Fibroblast of lung (primary cell): ENCODE measurements around the gene KCNG2.

ENCODE experiments used
- EZH2 ChIP-seq: IDR thresholded peaks from 2 replicates; pipeline ENCODE4 v1.5.1; 2012; ENCODE audit warnings: low read length, control low read depth, mild to moderate bottlenecking; ENCODE audit errors: missing control alignments
- TF ChIP-seq, protein P1 (sequence below), 2 donors: IDR thresholded peaks in 1 of 2; conservative IDR thresholded peaks in 1 of 2; 1 replicate in 1 of 2; 2 replicates in 1 of 2; pipeline ENCODE4 v1.5.1; 2011 to 2012; ENCODE audit warnings: low read length in 2 of 2, control low read depth in 1 of 2, inconsistent platforms in 1 of 2, low read depth in 1 of 2, mild to moderate bottlenecking in 1 of 2

DNA sequence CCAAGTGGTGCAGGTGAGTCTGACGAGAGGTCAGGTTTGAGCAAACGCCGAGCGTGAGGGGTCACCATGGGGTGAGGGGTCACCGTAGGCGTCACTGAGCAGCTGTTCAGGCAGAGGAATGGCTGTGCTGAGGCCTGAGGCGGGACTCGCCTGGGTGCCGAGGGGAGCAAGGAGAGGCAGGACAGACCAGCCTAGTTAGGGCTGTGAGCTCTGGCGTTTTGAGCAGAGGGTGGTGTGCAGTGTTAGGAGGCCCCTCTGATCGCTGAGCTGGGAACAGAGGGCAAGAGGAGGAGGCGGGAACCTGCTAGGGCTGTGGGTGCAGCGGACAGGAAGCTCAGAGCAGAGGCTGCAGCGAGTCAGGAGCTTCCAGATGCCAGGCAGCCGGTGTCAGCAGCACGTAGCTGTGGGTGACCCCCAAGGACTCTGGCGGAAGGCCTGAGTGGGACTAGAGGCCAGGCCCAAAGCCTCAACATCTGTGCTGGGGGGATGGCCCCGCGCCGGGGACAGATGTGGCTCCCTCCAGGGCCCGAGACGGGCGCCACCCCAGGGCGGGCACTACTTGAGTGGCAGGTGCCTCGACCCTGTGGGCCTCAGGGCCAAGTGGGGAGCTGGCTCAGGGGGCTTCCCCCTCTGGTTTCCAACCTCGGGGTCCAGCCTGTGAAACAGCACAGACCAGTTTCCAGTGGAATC lies 55.7 kb downstream of the KCNG2 start:
- TF ChIP-seq, protein P1, sequence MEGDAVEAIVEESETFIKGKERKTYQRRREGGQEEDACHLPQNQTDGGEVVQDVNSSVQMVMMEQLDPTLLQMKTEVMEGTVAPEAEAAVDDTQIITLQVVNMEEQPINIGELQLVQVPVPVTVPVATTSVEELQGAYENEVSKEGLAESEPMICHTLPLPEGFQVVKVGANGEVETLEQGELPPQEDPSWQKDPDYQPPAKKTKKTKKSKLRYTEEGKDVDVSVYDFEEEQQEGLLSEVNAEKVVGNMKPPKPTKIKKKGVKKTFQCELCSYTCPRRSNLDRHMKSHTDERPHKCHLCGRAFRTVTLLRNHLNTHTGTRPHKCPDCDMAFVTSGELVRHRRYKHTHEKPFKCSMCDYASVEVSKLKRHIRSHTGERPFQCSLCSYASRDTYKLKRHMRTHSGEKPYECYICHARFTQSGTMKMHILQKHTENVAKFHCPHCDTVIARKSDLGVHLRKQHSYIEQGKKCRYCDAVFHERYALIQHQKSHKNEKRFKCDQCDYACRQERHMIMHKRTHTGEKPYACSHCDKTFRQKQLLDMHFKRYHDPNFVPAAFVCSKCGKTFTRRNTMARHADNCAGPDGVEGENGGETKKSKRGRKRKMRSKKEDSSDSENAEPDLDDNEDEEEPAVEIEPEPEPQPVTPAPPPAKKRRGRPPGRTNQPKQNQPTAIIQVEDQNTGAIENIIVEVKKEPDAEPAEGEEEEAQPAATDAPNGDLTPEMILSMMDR (conservative IDR thresholded peaks at IDR 0.05 in 1 of 2, IDR thresholded peaks at IDR 0.05 in 1 of 2; ENCODE audit: low read depth in 1 of 2, low read length in 2 of 2), result no peak
- no peak for TF ChIP-seq EZH2
